OCI-LY3 (cell line): Measurements from ENCODE around the gene CACNA2D3.

ENCODE experiments used
- EZH2phosphoT487 ChIP-seq: fragments of 200-600 bp; shearing (Covaris generic); IDR thresholded peaks from 2 replicates; pipeline ENCODE4 v1.6.1; 2018; ENCODE audit warnings: antibody characterized with exemption, mixed run types, low read depth
- TF ChIP-seq, protein P1 (sequence below): fragments of 200-600, 300-600 bp; sonication (generic); IDR thresholded peaks from 2 replicates; pipeline ENCODE4 v1.5.1; 2014; ENCODE audit warnings: antibody characterized with exemption, low read length, low read depth

GRCh38 chr3:54897028-54897711, 774.8 kb downstream of the CACNA2D3 start:
- TF ChIP-seq, protein P1, sequence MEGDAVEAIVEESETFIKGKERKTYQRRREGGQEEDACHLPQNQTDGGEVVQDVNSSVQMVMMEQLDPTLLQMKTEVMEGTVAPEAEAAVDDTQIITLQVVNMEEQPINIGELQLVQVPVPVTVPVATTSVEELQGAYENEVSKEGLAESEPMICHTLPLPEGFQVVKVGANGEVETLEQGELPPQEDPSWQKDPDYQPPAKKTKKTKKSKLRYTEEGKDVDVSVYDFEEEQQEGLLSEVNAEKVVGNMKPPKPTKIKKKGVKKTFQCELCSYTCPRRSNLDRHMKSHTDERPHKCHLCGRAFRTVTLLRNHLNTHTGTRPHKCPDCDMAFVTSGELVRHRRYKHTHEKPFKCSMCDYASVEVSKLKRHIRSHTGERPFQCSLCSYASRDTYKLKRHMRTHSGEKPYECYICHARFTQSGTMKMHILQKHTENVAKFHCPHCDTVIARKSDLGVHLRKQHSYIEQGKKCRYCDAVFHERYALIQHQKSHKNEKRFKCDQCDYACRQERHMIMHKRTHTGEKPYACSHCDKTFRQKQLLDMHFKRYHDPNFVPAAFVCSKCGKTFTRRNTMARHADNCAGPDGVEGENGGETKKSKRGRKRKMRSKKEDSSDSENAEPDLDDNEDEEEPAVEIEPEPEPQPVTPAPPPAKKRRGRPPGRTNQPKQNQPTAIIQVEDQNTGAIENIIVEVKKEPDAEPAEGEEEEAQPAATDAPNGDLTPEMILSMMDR: no peak
- no peak for TF ChIP-seq EZH2phosphoT487
